ENCODE measurements around the gene PRICKLE2.

The PRICKLE2 gene

GRCh38 chr3:64150623-64151207, 74.6 kb downstream of the PRICKLE2 start:
- TF ChIP-seq CTCF (IDR thresholded peaks at IDR 0.05; ENCODE audit: control insufficient read depth, insufficient read depth, low read depth, low read length, missing control alignments), result no peak
- H3K4me3 ChIP-seq (ENCODE audit: control insufficient read depth, low read depth, low read length), result no peak overlapping the region
- DNase-seq (ENCODE audit: low read depth), result peak; percentile 53

- no peak for TF ChIP-seq CTCF (IDR thresholded peaks at IDR 0.05; ENCODE audit: control insufficient read depth, insufficient read depth, low read depth, low read length, missing control alignments)
- no peak overlapping the region for H3K4me3 ChIP-seq (ENCODE audit: control insufficient read depth, low read depth, low read length)
These were observed 75.4 kb downstream of the PRICKLE2 start for GRCh38 chr3:64149886-64150285.

GRCh38 chr3:64148955-64149653, 76.2 kb downstream of the PRICKLE2 start:
- no peak overlapping the region for H3K4me3 ChIP-seq (ENCODE audit: control insufficient read depth, low read depth, low read length)
- DNase-seq (ENCODE audit: low read depth), result no peak
- no peak for TF ChIP-seq CTCF (IDR thresholded peaks at IDR 0.05; ENCODE audit: control insufficient read depth, insufficient read depth, low read depth, low read length, missing control alignments)

More at GRCh38 chr3:64149886-64150285, 75.4 kb downstream of the PRICKLE2 start:
- no peak for DNase-seq (ENCODE audit: low read depth)

GRCh38 chr3:64147211-64147610, 78.1 kb downstream of the PRICKLE2 start:
- no peak for DNase-seq (ENCODE audit: low read depth)
- TF ChIP-seq CTCF (IDR thresholded peaks at IDR 0.05; ENCODE audit: control insufficient read depth, insufficient read depth, low read depth, low read length, missing control alignments), result no peak
- no peak overlapping the region for H3K4me3 ChIP-seq (ENCODE audit: control insufficient read depth, low read depth, low read length)

- no peak for TF ChIP-seq CTCF (IDR thresholded peaks at IDR 0.05; ENCODE audit: control insufficient read depth, insufficient read depth, low read depth, low read length, missing control alignments)
- no peak overlapping the region for H3K4me3 ChIP-seq (ENCODE audit: control insufficient read depth, low read depth, low read length)
- DNase-seq (ENCODE audit: low read depth), result no peak
These were observed 79.8 kb downstream of the PRICKLE2 start for GRCh38 chr3:64145438-64145837.

- TF ChIP-seq CTCF (IDR thresholded peaks at IDR 0.05; ENCODE audit: control insufficient read depth, insufficient read depth, low read depth, low read length, missing control alignments), result no peak
- H3K4me3 ChIP-seq (ENCODE audit: control insufficient read depth, low read depth, low read length), result no peak overlapping the region
- no peak for DNase-seq (ENCODE audit: low read depth)
These were observed 80.9 kb downstream of the PRICKLE2 start for GRCh38 chr3:64144241-64144900.
